Ovary (tissue), 9 donors: ENCODE measurements around the gene IGFL2. TPM values are rescaled to one million over a fixed set of nuclear protein-coding genes. Genes with fewer than 3 reads are reported as not detected.

Source experiments
- DNase-seq, 5 donors: peaks; one replicate each; pipeline ENCODE4 v3.0.0-alpha.2; 2019 to 2020
- H3K27ac ChIP-seq, 2 donors: fragments of 200-600 bp; one replicate each; pipeline versions ENCODE4 v1.5.1 to v1.8.0; 2019 to 2022
- H3K27me3 ChIP-seq: fragments of 200-600 bp; one replicate; pipeline ENCODE4 v1.8.0; 2022
- H3K36me3 ChIP-seq: fragments of 200-600 bp; sonication (generic); one replicate; pipeline ENCODE4 v1.5.1; 2019
- H3K4me1 ChIP-seq: one replicate; pipeline ENCODE4 v1.8.1; 2013; ENCODE audit warnings: mild to moderate bottlenecking, moderate library complexity; ENCODE audit not compliant: insufficient read depth
- H3K4me3 ChIP-seq: fragments of 200-600 bp; sonication (generic); one replicate; pipeline ENCODE4 v1.5.1; 2017
- H3K9me3 ChIP-seq, 2 donors: fragments of 200-600 bp in 1 of 2; sonication (generic) in 1 of 2; one replicate each; pipeline versions ENCODE4 v1.5.1 to v1.8.1; 2013 to 2019; ENCODE audit warnings: mild to moderate bottlenecking in 1 of 2, moderate library complexity in 1 of 2
- CTCF ChIP-seq, 3 donors: fragments of 450-650 bp in 2 of 3; fragments of 200-600 bp in 1 of 3; IDR thresholded peaks; one replicate each; pipeline versions ENCODE4 v1.5.1 to v1.8.0; 2016 to 2022; ENCODE audit warnings: antibody characterized with exemption in 3 of 3, mild to moderate bottlenecking in 1 of 3
- EP300 ChIP-seq: sonication (generic); formaldehyde crosslinking; IDR thresholded peaks from one replicate; pipeline ENCODE4 v1.6.1; 2017; ENCODE audit warnings: antibody characterized with exemption
- POLR2A ChIP-seq: fragments of 450-650 bp; IDR thresholded peaks from one replicate; pipeline ENCODE4 v1.6.1; 2017; ENCODE audit warnings: antibody characterized with exemption, mild to moderate bottlenecking, moderate library complexity
- WGBS, 3 donors: extraction: QIAGEN DNeasy Blood & Tissue Kit in 1 of 3; methylation state at CpG; one replicate each; pipeline versions ENCODE4 v1.1.5 to v1.1.7; 2013 to 2017; 5-methylcytosine and 5-hydroxymethylcytosine counted together
- intact Hi-C, 4 donors: fragments of 100-400 bp; cut with DNase I; formaldehyde crosslinking; loops; one replicate each; pipeline versions ENCODE4 v1.11.0 to v1.15.1; 2022 to 2023
- polyA plus RNA-seq, 2 donors: library from polyadenylated mRNA; stranded (reverse); fragments of 200-250 nt in 1 of 2; fragments of 350-450 nt in 1 of 2; fragmentation: Illumina TruSeq in 1 of 2; extraction: RNeasy Lipid Tissue Mini Kit (QIAGEN cat#74804) in 1 of 2; gene quantifications; one replicate each; pipeline ENCODE4 v1.2.3, GENCODE V29; 2013 to 2014
- total RNA-seq, 7 donors: library from RNA; depleted of rRNA in 2 of 7; stranded (reverse); fragments of >200 nt in 2 of 7; fragmentation: NEBNext Ultra II Directional in 3 of 7; extraction: Animal tissue kit (Norgen Biotek cat#: 25700) in 3 of 7; gene quantifications; one replicate each; pipeline versions ENCODE4 v1.1.0 to v1.2.4, GENCODE V29; 2016 to 2023
- donor health status: DM: no; HTN: no; CAD: no; lungs with moderate emphysema.
- donor health status: DM: no; HTN: no; CAD: no.
- donor health status: Bipolar disorder and iron deficiency.
- donor health status: DM: yes; HTN: yes; CAD: no.
- donor health status: DM: no; HTN: no; CAD: no.
- donor health status: DM: yes; HTN: yes; CAD: no.

Gene IGFL2
- total and polyA plus RNA-seq, 9 donors, result 0.23 to 0.27 TPM; not detected in 7

GRCh38 chr19:46141421-46141820, 6.6 kb upstream of the IGFL2 start:
- Histone ChIP-seq H3K9me3 (no peaks in the 10 kb centered on the region), H3K36me3 (no peaks in the 10 kb centered on the region), H3K4me3 (no peak overlapping the region), H3K27me3 (no peaks in the 10 kb centered on the region), H3K27ac (no peak overlapping the region), H3K4me1 (no peaks in the 10 kb centered on the region)
- no peak for TF ChIP-seq EP300
- no peak for TF ChIP-seq CTCF (IDR thresholded peaks at IDR 0.05)
- no peak for TF ChIP-seq POLR2A
- intact Hi-C loops, result no loop called here
- DNase-seq, result no peak
- 68 to 90% (median 82%) methylated on average over 1 of the region's 1 CpG for WGBS, 3 donors

- DNase-seq, result no peak
- Histone ChIP-seq H3K4me1 (no peaks in the 10 kb centered on the region), H3K9me3 (no peaks in the 10 kb centered on the region), H3K4me3 (no peak overlapping the region), H3K27ac (no peak overlapping the region), H3K27me3 (no peaks in the 10 kb centered on the region), H3K36me3 (no peaks in the 10 kb centered on the region)
- TF ChIP-seq CTCF (IDR thresholded peaks at IDR 0.05), result no peak
- TF ChIP-seq EP300, result no peak
- no peak for TF ChIP-seq POLR2A
- 70 to 77% (median 70%) methylated on average over 4 of the region's 4 CpGs for WGBS, 3 donors
- intact Hi-C loops, result no loop called here
Measured at GRCh38 chr19:46142294-46142693, 5.7 kb upstream of the IGFL2 start.

- no peaks in the 10 kb centered on the region for H3K27me3 ChIP-seq
- WGBS, 3 donors, result 71 to 78% (median 77%) methylated on average over 3 of the region's 3 CpGs
- no peaks in the 10 kb centered on the region for H3K9me3 ChIP-seq
- H3K27ac ChIP-seq, result no peak overlapping the region
- intact Hi-C loops, result no loop called here
- no peaks in the 10 kb centered on the region for H3K36me3 ChIP-seq
- DNase-seq, result no peak
- H3K4me1 ChIP-seq, result no peaks in the 10 kb centered on the region
- no peak for TF ChIP-seq EP300
- TF ChIP-seq CTCF (IDR thresholded peaks at IDR 0.05), result no peak
- no peak for TF ChIP-seq POLR2A
- H3K4me3 ChIP-seq, result no peak overlapping the region
Measured at GRCh38 chr19:46144756-46145155, 3.3 kb upstream of the IGFL2 start.

GRCh38 chr19:46147166-46147740, 785 bp upstream of the IGFL2 start:
- H3K4me1 ChIP-seq, result no peaks in the 10 kb centered on the region
- 52 to 71% (median 61%) methylated on average over 8 of the region's 8 CpGs for WGBS, 3 donors
- intact Hi-C loops, result no loop called here

More at GRCh38 chr19:46147166-46147740, 785 bp upstream of the IGFL2 start:
- H3K36me3 ChIP-seq, result no peaks in the 10 kb centered on the region
- TF ChIP-seq EP300 (no peak), POLR2A (no peak), CTCF (IDR thresholded peaks at IDR 0.05) (no peak)
- no peaks in the 10 kb centered on the region for H3K9me3 ChIP-seq
- no peak overlapping the region for H3K4me3 ChIP-seq
- no peak for DNase-seq
- no peak overlapping the region for H3K27ac ChIP-seq
- no peaks in the 10 kb centered on the region for H3K27me3 ChIP-seq
